Adrenal gland (tissue), 5 donors: Measurements from ENCODE around the gene WFDC1.

Experiments used
- POLR2A ChIP-seq, 2 donors: fragments of 450-650 bp; IDR thresholded peaks; one replicate each; pipeline ENCODE4 v1.6.1; 2017; ENCODE audit warnings: antibody characterized with exemption in 2 of 2, mild to moderate bottlenecking in 2 of 2, moderate library complexity in 1 of 2
- TF ChIP-seq, protein P1 (sequence below), 6 experiments: fragments of 450-650 bp in 4 of 6; fragments of 200-600 bp in 2 of 6; sonication (generic) in 1 of 6; IDR thresholded peaks; 1 replicate in 5 of 6; 2 replicates in 1 of 6; pipeline versions ENCODE4 v1.5.1 to v1.8.0; 2016 to 2021; ENCODE audit warnings: antibody characterized with exemption in 6 of 6, mild to moderate bottlenecking in 2 of 6, moderate library complexity in 1 of 6
- donor health status: DM: no; HTN: no; CAD: no.

DNA sequence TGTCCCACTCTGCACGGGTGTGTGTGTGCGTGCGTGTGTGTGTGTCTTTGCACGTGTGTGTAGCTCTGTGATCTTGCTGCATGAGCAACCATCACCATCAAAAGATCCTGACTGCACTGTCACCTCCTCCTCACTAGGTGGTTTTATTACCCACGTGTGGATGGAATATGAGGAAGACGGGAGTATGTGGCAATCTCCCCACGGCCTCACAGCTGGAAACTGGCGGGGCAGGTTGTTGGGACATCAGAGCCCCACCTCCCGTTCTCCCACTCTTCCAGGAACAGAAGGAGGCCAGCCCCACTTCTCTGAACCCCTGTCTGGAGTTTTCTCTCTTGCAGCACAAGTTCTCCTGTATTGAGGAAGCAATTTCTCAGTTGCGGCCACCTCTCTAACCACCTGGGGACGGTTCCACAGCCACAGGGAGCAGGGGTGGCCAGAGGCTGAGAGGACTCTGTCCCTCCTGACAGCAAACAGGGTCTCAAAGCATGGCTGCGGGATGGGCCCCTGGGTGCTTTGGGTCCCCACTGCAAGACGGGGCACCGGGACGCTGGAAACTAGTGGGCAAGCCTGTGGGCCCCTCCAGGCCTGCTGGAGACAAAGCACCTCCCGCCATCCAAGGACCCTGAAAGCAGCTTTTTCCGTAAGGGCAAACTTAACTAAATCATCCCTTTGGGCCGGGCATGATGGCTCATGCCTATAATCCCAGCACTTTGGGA, 45.8 kb downstream of the WFDC1 start:
- TF ChIP-seq, protein P1, sequence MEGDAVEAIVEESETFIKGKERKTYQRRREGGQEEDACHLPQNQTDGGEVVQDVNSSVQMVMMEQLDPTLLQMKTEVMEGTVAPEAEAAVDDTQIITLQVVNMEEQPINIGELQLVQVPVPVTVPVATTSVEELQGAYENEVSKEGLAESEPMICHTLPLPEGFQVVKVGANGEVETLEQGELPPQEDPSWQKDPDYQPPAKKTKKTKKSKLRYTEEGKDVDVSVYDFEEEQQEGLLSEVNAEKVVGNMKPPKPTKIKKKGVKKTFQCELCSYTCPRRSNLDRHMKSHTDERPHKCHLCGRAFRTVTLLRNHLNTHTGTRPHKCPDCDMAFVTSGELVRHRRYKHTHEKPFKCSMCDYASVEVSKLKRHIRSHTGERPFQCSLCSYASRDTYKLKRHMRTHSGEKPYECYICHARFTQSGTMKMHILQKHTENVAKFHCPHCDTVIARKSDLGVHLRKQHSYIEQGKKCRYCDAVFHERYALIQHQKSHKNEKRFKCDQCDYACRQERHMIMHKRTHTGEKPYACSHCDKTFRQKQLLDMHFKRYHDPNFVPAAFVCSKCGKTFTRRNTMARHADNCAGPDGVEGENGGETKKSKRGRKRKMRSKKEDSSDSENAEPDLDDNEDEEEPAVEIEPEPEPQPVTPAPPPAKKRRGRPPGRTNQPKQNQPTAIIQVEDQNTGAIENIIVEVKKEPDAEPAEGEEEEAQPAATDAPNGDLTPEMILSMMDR (IDR thresholded peaks at IDR 0.05): no peak
- TF ChIP-seq POLR2A (IDR thresholded peaks at IDR 0.05): no peak
